Measurements from ENCODE around the gene CCDC97. TPM values are rescaled to one million over a fixed set of nuclear protein-coding genes. Genes with fewer than 3 reads are reported as not detected.

The CCDC97 gene
- total RNA-seq, 1 experiment from 2014 or later: 26.4 TPM

- Histone ChIP-seq H3K4me2 (no peak overlapping the region), H3K36me3 (ENCODE audit: low read depth) (no peaks in the 10 kb centered on the region)
Observed at GRCh38 chr19:41320185-41320518, 10.2 kb downstream of the CCDC97 start.

DNA sequence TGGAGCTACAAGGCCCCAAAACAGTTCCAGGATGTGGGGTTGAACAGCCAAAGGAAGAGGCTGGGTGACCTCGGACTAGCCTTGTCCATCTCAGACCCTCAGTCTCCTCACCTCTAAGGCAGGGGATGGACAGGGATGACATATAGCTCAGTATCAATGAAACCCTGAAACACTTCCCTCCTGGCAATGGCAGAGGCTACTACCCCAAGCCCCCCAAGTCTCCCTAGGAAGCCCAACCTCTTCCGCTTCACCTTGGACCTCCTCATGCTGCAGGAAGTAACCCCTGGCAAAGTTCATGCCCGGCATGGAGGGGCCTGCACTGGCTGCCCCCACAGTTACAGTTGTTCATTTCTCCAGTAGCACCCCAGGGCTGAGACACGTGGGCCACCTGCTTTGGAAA lies 10.6 kb downstream of the CCDC97 start:
- POLR2A ChIA-PET (ENCODE audit: unreplicated experiment): interaction anchor here (0.6 kb wide), 1 partner anchor 89 kb away, joined by 3 read pairs; no protein-coding TSS in a partner anchor
- H3F3A ChIP-seq (ENCODE audit: insufficient read depth, low read depth): peaks cover 23% of the 10 kb centered on the region
- H3K4me3 ChIP-seq: no peak overlapping the region
- no peaks in the 10 kb centered on the region for H3K9me3 ChIP-seq (ENCODE audit: insufficient read depth, low read depth)
- H4K20me1 ChIP-seq (ENCODE audit: insufficient read depth): peaks cover 3% of the 10 kb centered on the region; the same call in 1 of the 2 replicates
- TF ChIP-seq, protein P1, sequence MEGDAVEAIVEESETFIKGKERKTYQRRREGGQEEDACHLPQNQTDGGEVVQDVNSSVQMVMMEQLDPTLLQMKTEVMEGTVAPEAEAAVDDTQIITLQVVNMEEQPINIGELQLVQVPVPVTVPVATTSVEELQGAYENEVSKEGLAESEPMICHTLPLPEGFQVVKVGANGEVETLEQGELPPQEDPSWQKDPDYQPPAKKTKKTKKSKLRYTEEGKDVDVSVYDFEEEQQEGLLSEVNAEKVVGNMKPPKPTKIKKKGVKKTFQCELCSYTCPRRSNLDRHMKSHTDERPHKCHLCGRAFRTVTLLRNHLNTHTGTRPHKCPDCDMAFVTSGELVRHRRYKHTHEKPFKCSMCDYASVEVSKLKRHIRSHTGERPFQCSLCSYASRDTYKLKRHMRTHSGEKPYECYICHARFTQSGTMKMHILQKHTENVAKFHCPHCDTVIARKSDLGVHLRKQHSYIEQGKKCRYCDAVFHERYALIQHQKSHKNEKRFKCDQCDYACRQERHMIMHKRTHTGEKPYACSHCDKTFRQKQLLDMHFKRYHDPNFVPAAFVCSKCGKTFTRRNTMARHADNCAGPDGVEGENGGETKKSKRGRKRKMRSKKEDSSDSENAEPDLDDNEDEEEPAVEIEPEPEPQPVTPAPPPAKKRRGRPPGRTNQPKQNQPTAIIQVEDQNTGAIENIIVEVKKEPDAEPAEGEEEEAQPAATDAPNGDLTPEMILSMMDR (conservative IDR thresholded peaks at IDR 0.05): no peak
- TF ChIP-seq EZH2 (IDR thresholded peaks at IDR 0.05; ENCODE audit: low read depth): no peak
- no peaks in the 10 kb centered on the region for H3K9me2 ChIP-seq (ENCODE audit: insufficient read depth)
- H3K4me2 ChIP-seq: no peak overlapping the region
- DNase-seq: no peak
- H3K36me3 ChIP-seq (ENCODE audit: low read depth): no peaks in the 10 kb centered on the region
- no peak overlapping the region for H2AFZ ChIP-seq
- intact Hi-C loops (cut with micrococcal nuclease; ENCODE audit: unreplicated experiment): loop anchor here (2.0 to 10.0 kb wide), 2 partner anchors 110 to 254 kb away; partner anchors contain the start of gene CEACAM21
- no peaks in the 10 kb centered on the region; the same call in 1 of the 2 replicates for H3K4me1 ChIP-seq (replicated peaks; ENCODE audit: insufficient read depth)
- CTCF ChIA-PET: interaction anchor here (1.8 kb wide), 1 partner anchor 12 kb away, joined by 4 read pairs; no protein-coding TSS in a partner anchor
- no peaks in the 10 kb centered on the region for H3K27me3 ChIP-seq (ENCODE audit: insufficient read depth, low read depth)
- no peak overlapping the region for H3K27ac ChIP-seq
- no TSS peak for BruUV-seq (replicated peaks)
- no peaks in the 10 kb centered on the region for H3K79me2 ChIP-seq (ENCODE audit: low read depth)

More at GRCh38 chr19:41320185-41320518, 10.2 kb downstream of the CCDC97 start:
- Histone ChIP-seq H3K4me3 (no peak overlapping the region), H4K20me1 (ENCODE audit: insufficient read depth) (peaks cover 3% of the 10 kb centered on the region; the same call in 1 of the 2 replicates), H2AFZ (no peak overlapping the region), H3K79me2 (ENCODE audit: low read depth) (no peaks in the 10 kb centered on the region), H3F3A (ENCODE audit: insufficient read depth, low read depth) (peaks cover 23% of the 10 kb centered on the region), H3K27me3 (ENCODE audit: insufficient read depth, low read depth) (no peaks in the 10 kb centered on the region), H3K4me1 (replicated peaks; ENCODE audit: insufficient read depth) (no peaks in the 10 kb centered on the region; the same call in 1 of the 2 replicates), H3K27ac (no peak overlapping the region), H3K9me2 (ENCODE audit: insufficient read depth) (no peaks in the 10 kb centered on the region), H3K9me3 (ENCODE audit: insufficient read depth, low read depth) (no peaks in the 10 kb centered on the region)
- no TSS peak for BruUV-seq (replicated peaks)
- TF ChIP-seq EZH2 (IDR thresholded peaks at IDR 0.05; ENCODE audit: low read depth): no peak
- TF ChIP-seq, protein P1 (conservative IDR thresholded peaks at IDR 0.05): no peak
- POLR2A ChIA-PET (ENCODE audit: unreplicated experiment): no interaction called here
- CTCF ChIA-PET: no interaction called here
- DNase-seq: no peak
- intact Hi-C loops (cut with micrococcal nuclease; ENCODE audit: unreplicated experiment): loop anchor here (2.0 to 10.0 kb wide), 2 partner anchors 111 to 255 kb away; partner anchors contain the start of gene CEACAM21

DNA sequence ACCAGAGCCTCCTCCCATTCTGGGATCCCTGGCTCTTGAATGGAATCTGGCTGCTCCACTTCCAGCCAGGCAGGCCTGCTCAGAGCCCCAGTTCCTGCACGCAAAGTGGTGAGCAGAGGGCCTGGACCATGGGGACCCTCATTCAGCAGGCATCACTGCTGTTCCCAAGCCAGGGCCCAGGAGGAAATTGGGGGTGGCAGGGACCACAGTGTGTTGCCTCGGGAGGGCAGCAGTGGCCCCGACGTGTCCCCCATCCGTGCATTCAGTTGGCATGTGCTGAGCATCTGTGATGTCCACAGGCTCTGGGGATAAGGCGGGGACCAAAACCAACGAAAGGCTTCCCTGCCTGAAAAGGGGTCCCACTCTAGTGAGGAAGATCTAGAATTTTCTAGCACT lies 11.2 kb downstream of the CCDC97 start:
- no peak for TF ChIP-seq EZH2 (IDR thresholded peaks at IDR 0.05; ENCODE audit: low read depth)
- TF ChIP-seq, protein P1 (conservative IDR thresholded peaks at IDR 0.05): no peak
- no peaks in the 10 kb centered on the region for H3K27me3 ChIP-seq (ENCODE audit: insufficient read depth, low read depth)
- no peaks in the 10 kb centered on the region; the same call in 1 of the 2 replicates for H3K4me1 ChIP-seq (replicated peaks; ENCODE audit: insufficient read depth)
- H3K79me2 ChIP-seq (ENCODE audit: low read depth): no peaks in the 10 kb centered on the region
- ChIA-PET POLR2A (ENCODE audit: unreplicated experiment) (interaction anchor here (0.6 to 0.7 kb wide), 2 partner anchors 10 to 88 kb away, joined by 3 read pairs; no protein-coding TSS in a partner anchor), CTCF (interaction anchor here (1.2 to 1.8 kb wide), 2 partner anchors 12 to 32 kb away, joined by 4 to 7 read pairs; no protein-coding TSS in a partner anchor)
- no peak overlapping the region for H2AFZ ChIP-seq
- H3K9me2 ChIP-seq (ENCODE audit: insufficient read depth): no peaks in the 10 kb centered on the region
- peaks cover 3% of the 10 kb centered on the region; the same call in 1 of the 2 replicates for H4K20me1 ChIP-seq (ENCODE audit: insufficient read depth)
- H3K9me3 ChIP-seq (ENCODE audit: insufficient read depth, low read depth): no peaks in the 10 kb centered on the region
- H3K36me3 ChIP-seq (ENCODE audit: low read depth): no peaks in the 10 kb centered on the region
- no TSS peak for BruUV-seq (replicated peaks)
- intact Hi-C loops (cut with micrococcal nuclease; ENCODE audit: unreplicated experiment): loop anchor here (2.0 to 10.0 kb wide), 2 partner anchors 110 to 254 kb away; partner anchors contain the start of gene CEACAM21
- H3K4me3 ChIP-seq: no peak overlapping the region
- H3K4me2 ChIP-seq: no peak overlapping the region
- no peak for DNase-seq
- no peak overlapping the region for H3K27ac ChIP-seq
- H3F3A ChIP-seq (ENCODE audit: insufficient read depth, low read depth): peaks cover 23% of the 10 kb centered on the region
